Measurements from ENCODE around the gene CDKAL1.

The CDKAL1 gene

GRCh38 chr6:20960067-20960466, 425.8 kb downstream of the CDKAL1 start:
- DNase-seq (ENCODE audit: low read depth in 2 of 2), result no peak

DNA sequence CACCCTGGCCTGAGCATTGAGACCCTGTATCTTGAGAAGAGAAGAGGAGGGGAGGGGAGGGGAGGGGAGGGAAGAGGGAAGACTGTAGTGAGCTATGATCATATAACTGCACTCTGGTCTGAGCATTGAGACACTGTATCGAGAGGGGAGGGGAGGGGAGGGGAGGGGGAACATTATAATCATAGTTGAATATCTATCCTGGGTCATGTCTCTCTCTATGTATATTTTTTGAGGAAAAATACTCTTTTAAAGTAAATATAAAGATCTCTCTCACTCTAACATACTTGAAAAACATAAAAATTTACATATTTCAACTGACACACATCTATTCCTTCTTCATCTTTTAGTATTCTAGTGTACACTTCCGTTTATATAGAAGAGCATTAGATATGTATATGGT, 431.0 kb downstream of the CDKAL1 start:
- DNase-seq (ENCODE audit: low read depth in 2 of 2), result no peak

- no peak for DNase-seq (ENCODE audit: low read depth in 2 of 2)
Observed at GRCh38 chr6:20965915-20966314, 431.7 kb downstream of the CDKAL1 start.

- DNase-seq (ENCODE audit: low read depth in 2 of 2), result no peak
Observed at GRCh38 chr6:20969551-20969950, 435.3 kb downstream of the CDKAL1 start.

- no peak for DNase-seq (ENCODE audit: low read depth in 2 of 2)
Observed at GRCh38 chr6:20976391-20976918, 442.2 kb downstream of the CDKAL1 start.

DNA sequence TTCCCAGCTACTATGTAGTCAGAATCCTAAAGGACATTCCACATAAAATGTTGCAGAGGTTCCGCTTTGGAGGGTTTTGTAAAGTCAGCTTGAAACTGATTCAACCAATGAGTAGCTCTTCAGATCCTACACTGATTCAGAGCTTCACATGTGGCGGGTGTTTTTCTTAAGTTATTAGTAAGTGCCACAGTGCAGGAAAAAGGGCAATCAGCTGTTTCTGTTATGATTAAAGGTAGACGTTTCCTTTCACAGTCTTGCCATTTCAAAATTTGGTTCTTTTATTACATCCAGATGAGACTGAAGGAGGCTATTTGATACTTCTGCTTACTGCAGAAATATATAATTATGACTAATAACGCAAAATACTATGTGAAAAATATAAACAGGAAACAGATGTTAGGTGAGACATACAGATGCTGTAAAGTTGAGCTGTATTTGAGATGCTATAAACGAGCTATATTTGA, 443.9 kb downstream of the CDKAL1 start:
- no peak for DNase-seq (ENCODE audit: low read depth in 2 of 2)

DNA sequence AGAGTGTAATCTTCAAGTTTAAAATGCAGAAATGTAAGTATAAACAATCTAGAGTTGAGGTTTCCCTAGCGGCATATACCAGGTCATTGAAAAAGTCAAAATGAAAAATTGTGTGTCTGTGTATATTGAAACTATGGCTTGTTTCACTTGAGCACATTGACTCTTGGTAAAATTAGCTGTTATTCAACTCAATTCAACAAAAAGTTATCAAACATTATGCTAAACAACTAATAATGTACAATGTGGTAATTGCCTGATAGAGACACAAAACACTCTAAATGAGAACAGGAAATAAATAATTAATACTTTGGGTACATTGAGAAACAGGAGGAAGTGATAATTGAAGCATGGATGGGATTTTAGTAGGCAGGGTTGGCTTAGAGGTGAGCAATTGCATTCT, 444.8 kb downstream of the CDKAL1 start:
- DNase-seq (ENCODE audit: low read depth in 2 of 2), result no peak

DNA sequence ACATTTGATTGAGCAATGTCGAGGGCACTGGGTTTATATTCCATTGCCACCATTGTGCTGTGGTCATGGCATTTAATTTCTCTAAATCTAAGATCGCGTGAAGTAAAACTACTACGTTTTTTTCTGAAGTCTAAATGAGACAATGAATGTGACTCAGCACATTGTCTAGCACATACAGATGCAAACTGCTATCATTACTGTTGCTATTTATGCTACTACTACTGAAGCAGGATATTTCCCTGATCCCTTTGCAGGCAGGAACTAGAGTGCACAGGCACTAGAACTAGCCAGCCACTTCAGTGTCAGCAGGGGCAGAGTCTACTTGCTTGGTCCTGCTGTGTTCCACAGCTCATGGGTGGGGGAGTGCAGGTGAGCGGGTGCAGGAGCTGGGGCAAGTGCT, 449.7 kb downstream of the CDKAL1 start:
- DNase-seq (ENCODE audit: low read depth in 2 of 2), result no peak

GRCh38 chr6:20985821-20986220, 451.6 kb downstream of the CDKAL1 start:
- no peak for DNase-seq (ENCODE audit: low read depth in 2 of 2)

DNA sequence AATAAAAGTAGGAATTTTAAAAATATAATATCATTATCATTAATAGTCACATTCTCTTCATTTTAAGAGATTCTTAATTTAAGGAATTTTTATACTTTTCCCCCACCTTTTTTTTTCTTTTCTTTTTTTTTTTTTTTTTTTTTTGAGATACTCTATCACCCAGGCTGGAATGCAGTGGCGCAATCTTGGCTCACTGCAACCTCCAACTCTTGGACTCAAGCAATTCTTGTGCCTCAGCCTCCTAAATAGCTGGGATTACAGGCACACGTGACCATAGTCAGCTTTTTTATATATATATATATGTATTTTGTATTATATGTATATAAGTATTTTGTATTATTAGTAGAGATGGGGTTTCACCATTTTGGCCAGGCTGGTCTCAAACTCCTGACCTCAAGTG, 457.7 kb downstream of the CDKAL1 start:
- DNase-seq (ENCODE audit: low read depth in 2 of 2), result no peak

GRCh38 chr6:20996099-20996498, 461.8 kb downstream of the CDKAL1 start:
- DNase-seq (ENCODE audit: low read depth in 2 of 2), result no peak

DNA sequence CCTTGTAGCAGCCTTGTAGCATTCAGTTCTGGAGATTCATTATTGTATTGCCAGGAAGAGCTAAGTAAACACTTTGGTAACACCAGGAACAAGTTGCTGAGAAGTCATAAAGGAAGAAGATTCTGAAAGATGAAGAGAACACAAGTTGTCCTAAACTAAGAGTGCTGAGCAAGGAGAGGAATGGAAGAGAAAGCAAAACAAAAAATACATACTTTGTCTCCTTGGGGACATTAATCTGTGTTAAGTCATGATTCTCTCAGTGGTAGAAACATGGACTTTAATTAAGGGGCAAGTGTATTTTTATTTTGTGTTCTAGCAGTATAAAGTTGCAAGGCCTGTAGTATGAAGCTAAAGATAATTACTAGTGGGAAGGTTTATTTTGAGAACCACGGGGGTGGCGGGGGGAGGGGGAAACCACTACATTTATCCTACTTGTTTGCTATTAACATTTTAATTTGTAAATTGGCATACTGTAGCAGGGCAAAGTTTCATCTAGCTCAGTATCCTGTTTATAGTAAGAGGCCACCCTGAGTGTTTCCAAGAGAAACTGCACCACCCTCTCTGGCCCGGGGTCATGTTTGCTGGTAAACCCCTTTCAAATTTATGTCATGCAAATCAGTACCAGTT, 463.0 kb downstream of the CDKAL1 start:
- no peak for DNase-seq (ENCODE audit: low read depth in 2 of 2)

GRCh38 chr6:20997770-20998147, 463.5 kb downstream of the CDKAL1 start:
- DNase-seq (ENCODE audit: low read depth in 2 of 2), result no peak

DNA sequence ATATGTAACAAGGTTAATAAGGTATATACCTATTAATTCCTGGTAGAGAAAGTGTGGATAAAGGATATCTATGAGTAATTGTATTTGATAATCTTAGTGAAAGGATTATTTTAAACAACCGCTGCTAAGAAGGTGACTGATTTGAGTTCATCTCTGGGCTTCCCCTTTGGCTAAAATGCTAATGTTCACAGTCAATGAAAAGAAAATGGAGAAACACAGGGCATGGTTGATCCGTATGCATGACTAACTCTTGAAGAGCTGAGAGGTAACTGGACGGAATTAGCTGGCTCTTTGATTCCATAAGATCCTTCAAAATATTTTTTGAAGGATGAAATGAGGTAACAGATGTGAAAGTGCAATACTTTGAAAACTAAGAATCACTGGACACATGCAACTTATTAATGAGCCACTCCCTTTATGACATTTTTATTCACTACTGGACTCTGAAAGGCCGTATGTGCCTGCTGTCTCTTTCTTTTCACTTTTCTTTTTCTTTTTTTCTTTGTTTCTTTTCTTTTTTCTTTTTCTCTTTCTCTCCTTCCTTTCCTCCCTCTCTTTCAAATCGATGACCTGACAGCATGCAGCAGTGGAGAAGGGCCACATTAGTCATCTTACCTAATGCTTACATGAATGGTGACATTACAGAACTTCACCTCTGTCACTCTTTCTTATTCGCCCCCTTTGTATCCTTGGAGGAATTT, 464.6 kb downstream of the CDKAL1 start:
- DNase-seq (ENCODE audit: low read depth in 2 of 2), result no peak

- DNase-seq (ENCODE audit: low read depth in 2 of 2), result no peak
Observed at GRCh38 chr6:21000331-21000801, 466.1 kb downstream of the CDKAL1 start.

- DNase-seq (ENCODE audit: low read depth in 2 of 2), result no peak
Observed at GRCh38 chr6:21001736-21002135, 467.5 kb downstream of the CDKAL1 start.

DNA sequence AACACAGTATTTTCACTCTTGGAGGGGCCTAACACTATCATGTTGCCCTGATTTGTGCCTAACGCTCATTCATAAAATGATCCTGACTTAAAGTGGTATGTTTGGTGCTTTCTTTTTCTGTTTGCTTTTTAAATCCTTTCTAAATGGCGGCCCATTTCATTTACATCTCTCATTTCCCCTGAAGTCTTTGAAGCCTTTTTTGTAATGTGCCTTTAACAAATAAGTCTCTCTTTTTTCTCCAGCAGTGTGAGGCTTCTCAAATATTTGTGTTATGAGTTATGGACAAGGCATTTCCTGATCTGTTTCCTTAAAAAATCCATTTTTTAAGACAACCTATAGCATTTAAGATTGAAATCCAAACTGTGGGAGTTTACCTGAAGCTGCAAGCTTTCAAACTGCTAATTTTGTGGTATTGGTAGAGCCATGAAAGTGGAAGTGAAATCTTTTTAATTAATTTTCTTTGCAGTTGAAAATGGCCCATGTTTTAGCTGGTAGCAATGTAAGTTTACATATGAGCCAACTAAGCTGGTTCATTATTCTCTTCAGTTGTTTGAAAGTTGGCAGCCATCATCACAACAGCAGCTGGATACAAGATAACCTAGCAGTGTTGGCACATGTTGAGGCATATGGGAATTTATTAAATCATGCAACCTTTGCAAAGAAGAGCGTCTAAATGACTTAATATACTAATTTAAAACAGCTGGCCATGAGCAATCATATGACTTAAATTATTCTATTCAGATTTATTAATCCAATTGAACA, 469.7 kb downstream of the CDKAL1 start:
- DNase-seq (ENCODE audit: low read depth in 2 of 2), result no peak

- DNase-seq (ENCODE audit: low read depth in 2 of 2), result no peak
Observed at GRCh38 chr6:21005816-21006570, 471.7 kb downstream of the CDKAL1 start.

DNA sequence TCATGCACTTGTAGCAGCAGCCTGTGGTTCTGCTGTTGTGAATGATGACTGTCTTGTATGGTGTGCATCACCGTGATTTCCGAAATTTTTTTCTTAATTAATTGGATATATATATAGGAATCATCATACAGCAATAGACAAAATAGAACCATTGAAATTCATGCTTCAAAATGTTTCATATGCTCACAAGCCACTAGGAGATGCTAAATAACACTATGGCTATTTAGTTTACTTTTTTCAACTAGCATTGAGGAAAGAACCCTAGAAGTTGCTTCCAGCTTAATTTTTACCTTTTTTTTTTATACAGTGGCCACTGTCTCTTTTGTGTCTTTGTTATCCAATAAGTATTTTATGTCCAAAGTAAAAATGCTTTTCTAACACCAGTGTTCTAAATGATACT, 485.4 kb downstream of the CDKAL1 start:
- no peak for DNase-seq (ENCODE audit: low read depth in 2 of 2)

DNA sequence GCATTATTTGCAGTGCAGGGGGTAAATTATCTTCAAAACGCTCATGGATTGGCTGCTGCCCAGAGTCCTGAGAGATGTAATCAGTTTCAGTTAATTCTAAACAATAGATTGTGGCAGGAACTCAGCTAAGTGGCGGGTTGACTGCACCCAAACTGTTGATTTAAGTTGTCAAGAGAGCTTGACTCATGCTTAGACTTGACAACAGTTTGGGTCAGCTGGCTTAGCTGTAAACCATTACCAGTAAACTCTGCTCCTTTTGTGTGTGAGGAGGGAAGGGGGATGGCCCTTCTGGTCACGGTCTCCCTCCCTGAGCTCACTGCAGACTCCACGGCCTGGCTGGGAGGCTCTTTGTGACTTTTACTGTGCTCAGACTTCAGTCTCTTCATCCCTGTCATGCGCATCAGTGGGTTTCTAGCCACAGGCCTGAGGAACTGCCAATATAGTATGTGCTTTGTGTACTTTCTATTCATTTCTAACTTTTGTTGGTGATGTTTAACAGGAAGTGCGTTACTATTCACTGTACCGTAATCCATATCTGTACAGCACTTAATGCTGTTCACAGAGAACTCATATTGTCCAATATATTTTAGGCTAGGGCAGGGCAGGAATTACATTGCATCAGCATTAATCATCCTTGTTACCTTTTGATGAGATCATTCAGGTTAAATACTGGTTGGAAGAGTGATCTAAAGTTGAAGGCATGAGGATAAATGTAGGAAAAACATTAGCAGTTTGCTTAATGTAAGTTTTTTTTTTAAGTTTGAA, 488.3 kb downstream of the CDKAL1 start:
- DNase-seq (ENCODE audit: low read depth in 2 of 2), result no peak

- DNase-seq (ENCODE audit: low read depth in 2 of 2), result no peak
Observed at GRCh38 chr6:21023210-21023609, 489.0 kb downstream of the CDKAL1 start.

Measured in stimulated activated CD4-positive, alpha-beta T cell treated with anti-CD3 and anti-CD28 coated beads, Interleukin-4, amount 100 ng/mL, for 48 hours (primary cell).